CD4-positive, alpha-beta T cell treated with Interleukin-6 for 4 hours (primary cell): ENCODE measurements around the gene ZNF683.
A peak's percentile ranks its signal among the peaks of the same experiment; 100 is the strongest.
"Not testable (repeated sequence)": the region's sequence is repeated elsewhere in the genome, so short reads cannot be mapped to it uniquely, and the experiment has no call there.

Experiments used
- DNase-seq: peaks from one replicate; pipeline ENCODE4 v3.0.0-alpha.2; 2020; ENCODE audit warnings: mixed read lengths

The ZNF683 gene

DNA sequence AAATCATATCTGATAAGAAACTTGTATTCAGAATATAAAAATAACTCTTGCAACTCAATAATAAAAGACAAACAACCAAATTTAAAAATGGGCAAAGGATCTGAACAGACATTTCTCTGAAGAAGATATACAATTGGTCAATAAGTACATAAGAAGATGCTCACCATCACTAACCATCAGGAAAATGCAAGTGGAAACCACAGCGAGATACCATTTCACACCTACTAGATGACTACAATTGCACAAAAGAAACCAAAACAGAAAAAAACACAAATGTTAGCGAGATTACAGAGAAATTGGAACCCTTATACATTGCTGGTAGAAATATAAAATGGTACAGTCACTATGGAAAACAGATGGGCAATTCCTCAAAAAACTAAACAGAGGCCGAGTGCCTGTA lies 11.5 kb upstream of the ZNF683 start:
- no peak for DNase-seq

DNA sequence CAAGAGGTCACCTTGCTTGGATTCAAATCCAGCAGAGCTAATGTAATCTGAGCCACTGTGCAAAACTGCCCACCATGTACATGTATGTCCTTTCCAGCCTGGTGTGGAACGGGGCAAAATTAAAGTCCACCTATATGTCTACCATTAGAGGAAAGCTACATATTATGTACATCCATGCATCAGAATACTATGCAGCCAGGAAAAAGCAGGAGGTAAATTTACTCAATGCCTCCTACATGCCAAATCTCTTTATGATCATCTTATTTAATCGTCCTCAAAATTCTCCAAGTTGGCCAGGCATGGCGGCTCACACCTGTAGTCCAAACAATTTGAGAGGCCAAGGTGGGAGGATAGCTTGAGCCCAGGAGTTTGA lies 6.3 kb upstream of the ZNF683 start:
- DNase-seq, result no peak

DNA sequence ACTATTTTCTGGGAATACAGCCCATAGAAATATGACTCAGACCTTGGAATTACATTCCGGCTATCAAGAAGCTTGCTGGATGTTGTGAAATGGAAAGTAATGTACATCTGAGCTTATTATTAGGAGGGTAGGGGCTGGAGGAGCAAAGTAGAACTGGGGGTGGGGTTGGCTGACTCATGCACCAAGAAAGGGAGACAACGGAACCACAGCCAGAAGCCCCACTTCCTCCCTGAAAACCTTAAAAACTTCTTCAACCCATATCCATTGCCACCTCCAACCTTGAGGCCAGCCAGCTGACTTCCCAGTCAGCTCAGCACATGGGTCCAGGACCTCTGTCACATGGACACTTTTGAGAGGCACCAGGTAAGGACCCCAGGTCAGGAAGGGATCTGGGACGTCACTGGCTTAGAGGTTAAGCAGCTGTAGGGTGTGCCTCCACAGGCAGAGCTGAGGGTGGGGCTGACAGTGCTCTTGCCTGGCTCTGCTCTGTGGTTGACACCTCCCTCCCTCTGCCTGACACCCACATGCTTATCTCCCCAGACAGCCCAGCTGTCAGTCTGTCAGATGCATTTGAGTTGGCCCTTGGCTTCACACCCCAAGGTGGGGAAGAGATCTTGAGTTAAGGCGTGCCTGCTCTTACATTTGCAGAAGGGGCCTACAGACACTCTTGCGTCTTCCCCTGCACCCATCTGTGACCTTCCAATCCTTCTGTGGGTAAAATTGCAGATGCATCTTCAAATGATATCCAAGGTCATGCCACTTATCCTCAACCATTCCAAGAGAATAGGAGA lies 5.7 kb upstream of the ZNF683 start:
- peak; percentile 85 for DNase-seq

DNA sequence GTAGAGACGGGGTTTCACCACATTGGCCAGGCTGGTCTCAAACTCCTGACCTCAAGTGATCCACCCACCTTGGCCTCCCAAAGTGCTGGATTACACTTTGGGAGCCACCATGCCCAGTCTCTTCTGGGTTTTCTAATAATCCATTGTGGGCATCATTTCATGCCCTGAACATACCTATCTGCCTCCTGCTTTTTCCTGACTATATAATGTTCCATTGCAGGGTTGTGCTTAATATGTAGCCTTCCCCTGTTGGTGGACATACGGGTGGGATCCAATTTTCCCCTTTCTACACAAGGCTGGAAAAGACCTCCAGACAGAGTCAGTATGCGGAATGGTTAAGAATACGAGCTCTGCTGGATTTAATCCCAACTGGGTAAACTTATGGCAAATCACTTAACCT lies 3.5 kb upstream of the ZNF683 start:
- no peak for DNase-seq

DNA sequence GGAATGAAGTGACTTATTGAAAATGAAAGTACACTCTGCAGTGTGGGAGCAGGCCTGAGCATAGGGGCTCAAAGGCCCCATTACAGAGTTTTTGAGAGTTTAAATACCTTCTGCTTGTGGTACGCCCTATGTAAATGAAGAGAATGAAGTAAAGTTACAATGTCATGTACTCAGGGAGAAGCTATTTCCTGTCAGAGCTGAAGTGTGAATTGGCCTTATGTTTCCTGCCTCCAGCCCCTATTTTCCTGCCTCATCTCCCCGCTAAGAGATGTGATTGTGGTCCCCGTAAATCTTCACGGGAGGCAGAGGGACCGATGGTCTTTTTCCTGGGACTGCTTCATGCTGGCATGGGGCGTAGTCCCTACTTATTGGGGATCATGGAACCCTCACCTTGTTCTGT lies 2.5 kb upstream of the ZNF683 start:
- no peak for DNase-seq

DNA sequence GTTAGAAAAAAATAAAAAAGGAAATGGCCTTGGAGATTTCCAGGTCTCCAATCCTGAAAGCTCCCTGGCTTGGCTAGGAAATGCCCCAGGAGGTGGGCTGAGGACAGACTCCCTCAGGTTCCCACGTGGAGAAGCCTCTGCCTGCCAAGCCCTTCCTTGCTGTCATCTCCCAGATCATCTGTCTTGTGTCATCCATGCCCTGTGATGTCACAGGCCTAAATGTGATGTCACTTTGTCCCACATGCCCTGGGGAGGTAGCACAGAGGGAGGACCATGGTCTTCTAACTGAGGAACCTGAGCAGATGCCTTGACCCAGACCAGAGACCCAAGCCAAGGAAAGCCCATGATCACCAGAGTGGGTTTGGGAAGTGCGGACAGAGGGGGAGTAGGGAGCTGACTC lies 1.8 kb upstream of the ZNF683 start:
- DNase-seq, result not testable (repeated sequence)

DNA sequence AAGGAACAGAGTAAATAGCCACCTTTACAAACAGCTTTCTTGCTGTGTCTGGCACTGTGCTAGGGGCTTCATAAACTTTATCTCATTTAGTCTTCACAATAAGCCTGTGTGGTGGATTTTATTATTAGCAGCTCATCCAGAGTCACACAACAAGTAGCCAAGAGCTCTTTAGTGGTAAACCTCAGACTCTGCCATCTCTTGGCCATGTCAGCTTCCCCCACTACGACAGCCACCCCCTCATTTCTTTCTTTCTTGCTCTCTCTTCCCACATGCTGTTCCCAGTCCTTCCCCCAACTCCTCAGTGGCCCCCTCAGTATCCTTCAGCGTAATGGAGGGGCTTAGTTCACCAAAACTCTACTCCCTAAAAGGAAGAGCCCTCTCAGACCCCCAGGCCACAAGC lies 1.2 kb upstream of the ZNF683 start:
- DNase-seq, result no peak

DNA sequence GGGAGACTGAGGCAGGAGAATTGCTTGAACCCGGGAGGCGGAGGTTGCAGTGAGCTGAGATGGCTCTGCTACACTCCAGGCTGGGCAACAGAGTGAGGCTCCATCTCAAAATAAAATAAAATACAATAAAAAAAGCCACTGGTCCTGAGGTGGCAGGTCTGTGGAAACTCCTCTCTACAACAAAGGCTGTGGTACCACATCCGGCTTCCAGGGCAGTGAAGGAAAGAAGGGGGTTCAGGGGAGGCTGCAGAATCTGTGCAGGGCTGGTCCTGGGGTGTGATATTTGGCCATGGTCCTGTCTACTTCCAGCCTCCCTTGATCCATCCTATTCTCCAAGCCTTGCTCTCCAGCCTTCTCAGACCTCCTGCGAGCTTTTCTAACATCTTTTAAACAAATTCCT lies 731 bp upstream of the ZNF683 start:
- DNase-seq, result peak; percentile 64

DNA sequence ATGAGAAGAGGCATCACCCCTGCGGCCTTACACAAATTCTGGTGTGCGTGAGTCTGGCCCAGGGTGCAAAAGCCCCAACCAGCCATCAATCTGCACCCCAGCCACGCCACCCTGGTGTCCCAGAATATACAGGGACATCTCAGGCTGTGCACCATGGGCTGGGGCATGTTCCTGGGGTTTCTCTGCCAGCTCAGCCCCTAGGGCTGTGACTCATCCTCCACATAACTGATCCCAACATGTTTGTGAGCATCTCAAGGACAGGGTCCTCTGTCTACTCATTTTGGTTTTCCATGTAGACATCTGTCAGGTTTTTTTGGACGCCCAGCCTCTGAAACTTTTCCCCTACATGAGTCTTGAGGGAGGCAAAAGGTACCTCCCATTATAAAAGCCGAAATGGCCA lies 511 bp downstream of the ZNF683 start:
- peak; percentile 35 for DNase-seq

DNA sequence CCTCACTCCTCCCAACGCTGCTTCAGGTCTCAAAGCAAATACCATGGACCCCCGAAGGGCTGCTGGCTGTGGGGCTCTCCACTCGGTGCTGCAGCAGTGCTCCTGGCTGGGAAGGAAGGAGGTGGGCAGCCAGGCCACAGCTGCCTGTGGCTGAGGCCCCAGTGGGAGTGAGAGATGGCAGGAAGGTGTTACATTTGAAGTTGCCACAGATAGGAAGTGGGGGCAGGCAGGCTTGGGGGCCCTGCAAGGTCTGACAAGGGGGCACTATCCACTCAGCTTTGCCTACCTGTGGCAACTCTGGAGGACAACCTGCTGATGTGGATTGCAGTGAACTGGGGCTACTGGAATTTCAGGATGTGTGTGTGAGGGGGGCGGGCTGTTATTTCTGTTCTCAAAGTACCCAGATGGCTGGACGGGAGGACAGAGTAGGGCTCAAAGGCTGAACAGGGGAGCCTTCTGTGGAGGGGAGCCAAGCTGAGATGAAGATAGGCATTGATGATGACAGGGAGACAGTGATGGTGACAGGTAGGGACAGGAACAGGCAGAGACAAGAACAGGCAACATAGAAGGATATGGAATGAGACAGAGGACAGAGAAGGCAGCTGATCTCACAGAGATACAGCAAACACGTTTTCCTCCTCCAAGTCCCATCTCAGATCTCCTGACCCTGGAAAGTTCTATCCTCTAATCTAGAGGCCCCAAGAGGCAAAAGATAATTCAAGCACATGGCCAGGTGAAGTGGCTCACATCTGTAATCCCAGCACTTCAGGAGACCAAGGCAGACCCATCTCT lies 1.8 kb downstream of the ZNF683 start:
- DNase-seq, result peak; percentile 21

DNA sequence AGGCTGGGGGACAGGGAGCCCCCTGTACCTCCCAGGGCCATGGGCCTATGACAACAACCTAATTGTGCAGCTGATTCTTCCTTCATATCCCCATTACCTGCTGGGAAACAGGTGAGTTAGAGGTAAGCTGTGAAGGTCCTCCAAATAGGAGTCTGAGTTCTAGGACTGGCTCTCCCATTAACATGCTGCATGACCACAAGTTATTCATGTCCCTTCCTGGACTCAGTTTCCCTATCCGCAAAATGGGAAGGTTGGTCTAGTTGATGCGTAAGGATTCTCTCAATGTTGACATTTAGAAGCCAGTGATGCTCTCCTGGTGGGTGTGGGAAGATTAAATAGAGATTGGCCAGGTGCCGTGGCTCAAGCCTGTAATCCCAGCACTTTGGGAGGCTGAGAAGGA lies 4.1 kb downstream of the ZNF683 start:
- DNase-seq, result no peak

DNA sequence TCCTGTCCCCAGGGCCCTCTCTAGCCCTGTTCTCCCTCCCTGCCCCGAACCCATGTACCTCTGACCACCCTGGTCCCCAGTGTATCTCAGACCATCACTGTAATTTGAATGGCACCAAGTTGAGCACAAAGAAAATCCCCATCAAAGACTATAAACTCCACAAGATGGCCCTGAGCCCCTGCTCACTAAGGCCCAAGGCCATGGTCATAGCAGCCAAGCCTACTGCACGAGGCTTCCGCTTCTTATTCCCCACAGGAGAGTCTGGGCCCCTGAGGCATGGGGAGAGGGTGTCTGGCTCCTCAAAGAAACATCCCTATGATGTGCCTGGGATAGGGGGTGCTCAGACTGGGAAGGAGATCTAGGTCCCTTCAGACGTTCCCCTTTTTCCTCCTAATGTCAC lies 4.5 kb downstream of the ZNF683 start:
- DNase-seq, result no peak

DNA sequence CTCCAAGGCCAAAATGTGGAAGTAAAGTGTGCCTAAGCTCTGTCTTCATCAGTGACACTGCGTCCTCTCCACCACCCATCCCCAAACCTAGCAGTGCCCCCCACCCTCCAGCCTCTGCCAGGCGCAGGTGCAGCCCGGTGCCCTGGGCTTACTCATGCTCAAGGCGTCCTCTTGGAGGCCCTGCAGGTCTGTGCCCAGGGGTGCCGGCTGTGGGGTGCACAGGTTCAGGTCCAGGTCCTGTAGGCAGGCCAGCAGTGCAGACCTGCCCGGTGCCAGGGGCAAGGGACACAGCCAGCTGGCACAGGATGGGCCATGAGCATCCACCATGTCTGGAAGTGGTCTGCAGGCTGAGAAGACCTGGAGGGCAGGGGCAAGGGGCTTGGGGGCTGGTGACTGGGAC lies 5.1 kb downstream of the ZNF683 start:
- DNase-seq, result no peak

DNA sequence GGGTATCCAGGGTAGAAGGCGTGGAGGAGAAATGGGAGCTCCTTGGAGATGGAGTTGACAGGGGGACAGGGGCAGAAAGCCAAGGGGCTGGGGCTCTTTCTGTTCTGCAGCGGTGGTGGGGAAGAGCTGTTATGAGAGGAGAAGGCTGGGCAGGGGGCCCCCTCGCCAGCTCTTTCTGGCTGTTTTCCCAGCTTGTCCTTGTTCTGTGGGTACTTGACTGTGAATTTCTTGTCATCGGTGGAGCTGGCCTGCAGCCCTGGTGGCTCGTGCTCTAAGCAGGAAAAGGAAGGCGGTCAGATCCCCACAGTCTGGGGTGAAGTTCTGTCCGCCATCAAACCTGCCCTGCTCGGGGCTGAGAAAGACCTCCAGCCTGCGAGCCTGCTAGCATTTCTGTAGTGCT lies 7.6 kb downstream of the ZNF683 start:
- no peak for DNase-seq

DNA sequence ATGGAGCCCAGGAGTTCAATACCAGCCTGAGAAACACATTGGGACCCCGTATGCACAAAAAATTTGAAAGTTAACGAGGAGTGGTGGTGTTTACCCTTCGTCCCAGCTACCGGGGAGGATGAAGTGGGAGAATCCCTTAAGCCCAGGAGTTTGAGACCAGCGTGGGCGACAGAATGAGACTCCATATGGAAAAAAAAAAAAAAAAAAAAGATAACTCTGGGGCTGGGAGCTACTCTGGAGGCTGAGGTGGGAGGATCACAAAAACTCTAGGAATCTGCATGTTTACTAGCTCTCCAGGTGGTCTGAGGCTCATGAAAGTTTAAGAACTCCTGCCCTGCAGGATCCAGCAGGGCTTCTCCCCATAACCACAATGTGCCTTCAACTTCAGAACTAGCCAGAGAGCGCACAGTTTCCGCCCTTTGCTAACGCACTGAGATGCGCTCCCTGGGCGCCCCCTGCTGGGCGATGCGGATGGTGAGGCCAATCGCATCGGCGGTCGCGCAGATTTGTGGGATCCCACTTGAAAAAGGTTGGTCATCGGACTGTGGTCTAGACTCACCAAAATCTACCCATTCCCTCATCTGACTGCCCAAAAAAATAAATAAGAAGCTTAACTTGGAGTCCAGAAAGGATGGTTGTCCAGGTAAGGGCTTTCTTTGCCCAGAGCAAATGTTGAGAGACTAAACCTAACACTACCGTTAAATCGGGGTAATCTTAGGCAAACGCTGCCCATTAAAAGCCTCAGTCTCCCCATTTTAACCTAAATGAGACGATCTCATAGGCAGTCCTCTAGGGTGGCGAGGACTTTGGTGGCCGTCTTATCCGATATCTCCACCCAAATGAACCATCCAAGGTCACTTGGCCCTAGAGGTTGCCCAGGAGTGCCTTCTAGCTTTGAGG lies 8.8 kb downstream of the ZNF683 start:
- peak; percentile 94 for DNase-seq

DNA sequence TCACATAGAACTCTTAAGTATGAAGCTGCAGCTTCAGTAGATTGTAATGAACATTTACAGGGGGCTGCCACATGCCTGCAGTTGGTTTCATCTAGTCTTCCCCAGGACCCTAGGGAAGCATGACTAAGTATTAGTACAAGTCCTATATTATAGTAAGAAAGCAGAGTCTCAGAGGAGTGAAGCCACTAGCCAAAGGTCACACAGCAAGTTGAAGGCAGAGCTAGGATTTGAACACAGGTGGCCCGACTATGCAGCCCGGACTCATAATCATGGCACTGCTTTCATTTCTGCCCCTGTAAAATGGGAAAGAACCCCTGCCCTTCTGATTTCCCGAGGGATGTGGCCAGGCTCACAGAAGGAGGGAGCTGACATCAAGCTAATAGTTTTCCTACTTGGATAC lies 10.2 kb downstream of the ZNF683 start:
- no peak for DNase-seq

DNA sequence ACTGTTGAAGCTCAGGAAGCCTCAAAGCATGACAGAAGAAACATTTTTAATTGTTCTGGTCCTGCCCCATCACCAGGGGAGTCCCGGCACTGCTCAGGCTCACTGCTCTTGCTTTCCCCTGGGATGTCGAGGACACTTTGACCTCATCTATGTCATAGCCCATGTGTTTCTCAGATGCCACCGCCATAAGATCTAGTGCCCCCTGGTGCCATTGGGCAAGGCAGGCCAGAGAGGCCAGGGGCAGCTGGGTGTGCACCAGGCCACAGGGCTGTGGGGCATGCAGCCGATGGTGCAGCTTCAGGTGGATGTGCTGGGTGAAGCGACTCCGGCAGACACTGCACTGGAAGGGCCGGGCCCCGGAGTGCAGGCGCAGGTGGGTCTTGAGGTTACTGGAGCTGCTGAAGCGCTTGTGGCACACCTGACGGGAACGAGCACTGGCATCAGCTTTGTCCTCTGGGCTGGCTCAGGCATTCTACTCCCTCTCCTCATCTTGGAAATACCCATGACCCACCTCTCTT lies 10.9 kb downstream of the ZNF683 start:
- no peak for DNase-seq

DNA sequence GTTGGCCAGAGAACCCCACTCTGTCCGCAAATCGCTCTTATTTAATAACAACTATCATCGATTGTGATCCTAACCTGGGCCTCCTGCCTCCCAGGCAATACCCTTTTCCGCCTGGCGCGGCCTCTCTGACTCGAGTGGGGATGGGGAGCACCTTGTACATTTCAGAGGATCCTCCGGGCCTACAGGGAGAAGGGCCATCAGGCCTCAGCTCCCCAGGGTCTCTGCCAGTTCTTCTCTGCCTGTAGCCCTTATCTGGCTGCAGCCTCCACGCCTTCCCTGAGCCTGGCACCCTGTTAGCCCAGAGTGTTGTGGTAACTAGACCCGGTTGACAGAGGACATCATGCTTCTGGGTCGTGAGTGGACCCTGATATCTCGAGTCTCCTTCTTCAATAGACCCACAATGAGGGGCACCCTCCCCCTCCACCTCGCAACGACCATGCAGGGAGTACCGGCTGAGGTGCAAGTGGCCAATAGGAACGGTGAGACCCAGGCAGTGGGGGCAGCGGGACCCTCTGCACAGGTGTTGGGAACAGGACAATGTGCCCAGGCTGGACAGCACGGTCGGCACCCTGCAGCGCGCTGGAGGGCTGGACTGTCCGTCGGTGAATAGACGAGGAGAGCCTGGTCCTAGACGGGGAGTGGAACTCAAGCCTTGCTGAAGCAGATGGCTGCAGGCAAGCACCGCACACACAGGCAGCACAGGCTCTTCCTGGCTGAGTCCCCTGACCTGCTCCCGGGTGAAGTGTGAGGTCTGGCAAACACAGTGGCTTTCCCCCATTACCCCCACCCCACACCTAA lies 11.5 kb downstream of the ZNF683 start:
- no peak for DNase-seq

DNA sequence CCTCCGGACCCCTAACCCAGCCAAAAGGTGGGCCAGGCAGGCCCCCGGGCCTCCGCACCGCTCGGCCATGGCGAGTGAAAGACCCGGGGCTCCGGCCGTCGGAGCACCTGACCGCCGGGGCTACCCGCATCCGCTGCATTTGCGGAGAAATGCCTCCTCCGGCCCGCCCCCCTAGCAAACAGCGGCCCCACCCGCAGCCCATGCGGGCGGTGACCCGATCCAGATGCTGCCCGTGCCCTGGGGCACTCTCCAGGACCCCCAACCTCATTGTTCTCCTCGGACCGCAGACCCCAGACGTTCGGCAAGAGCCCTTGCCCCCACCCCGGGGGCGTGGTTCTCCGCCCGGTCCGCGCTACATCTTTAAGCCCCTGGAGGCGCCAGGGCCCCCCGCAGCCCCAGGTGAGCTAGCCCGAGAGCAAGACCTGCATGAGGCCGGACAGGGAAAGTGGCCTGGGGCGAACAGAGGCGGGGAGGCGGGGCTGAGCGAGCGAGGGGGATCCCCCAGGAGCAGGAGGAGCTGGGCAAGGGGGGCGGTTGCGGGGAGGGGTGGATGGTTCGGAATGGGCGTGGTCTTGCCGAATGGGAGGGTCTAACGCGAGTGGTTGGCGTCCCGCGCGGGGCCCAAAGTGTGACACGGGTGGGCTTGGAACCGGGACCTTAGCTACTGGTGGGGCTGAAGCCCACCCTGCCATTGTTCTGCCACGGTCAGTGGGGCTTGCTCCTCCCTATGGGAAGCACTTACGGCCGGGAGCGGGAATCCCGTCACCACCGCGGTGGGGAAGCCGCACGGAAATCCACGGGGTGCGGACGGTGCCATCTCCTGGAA lies 12.4 kb downstream of the ZNF683 start:
- peak; percentile 58 for DNase-seq

DNA sequence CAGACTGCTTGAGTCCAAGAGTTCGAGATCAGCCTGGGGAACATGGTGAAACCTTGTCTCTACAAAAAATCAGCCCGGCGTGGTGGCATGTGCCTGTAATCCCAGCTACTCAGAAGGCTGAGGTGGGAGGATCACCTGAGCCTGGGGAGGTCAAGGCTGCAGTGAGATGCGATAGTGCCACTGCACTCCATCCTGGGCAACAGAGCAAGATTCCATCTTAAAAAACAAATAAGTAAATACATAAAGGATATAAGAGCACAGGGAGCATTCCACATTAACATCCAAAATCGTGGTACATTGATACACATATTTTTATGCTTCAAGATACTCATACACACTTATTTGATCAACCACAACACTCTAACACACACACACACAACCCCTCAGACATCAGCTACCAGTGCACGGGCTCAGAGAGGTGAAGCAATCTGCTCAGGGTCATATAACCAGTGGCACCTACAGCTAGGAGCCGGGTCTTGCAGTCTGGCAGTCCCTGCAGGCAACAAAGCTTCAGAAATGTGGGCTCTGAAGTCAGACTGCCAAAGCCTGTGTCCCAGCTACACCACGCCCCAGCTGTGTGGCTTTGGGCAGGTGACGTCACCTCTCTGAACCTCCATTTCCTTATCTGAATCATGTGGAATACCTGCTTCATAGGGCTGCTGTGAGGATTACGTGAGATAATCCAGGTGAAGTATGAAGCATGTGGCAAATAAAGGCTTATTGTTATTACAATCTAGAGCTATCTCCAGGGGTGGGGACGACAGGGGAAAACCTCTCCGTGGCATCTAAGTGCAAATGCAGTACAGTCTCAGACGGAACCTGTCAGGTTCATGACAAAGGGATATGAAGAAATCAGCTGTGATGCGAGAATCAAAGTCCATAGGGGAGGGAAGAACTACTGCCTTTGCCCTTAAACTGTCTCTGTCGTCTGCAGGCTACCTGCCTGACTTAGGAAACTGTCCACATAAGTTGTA lies 13.9 kb downstream of the ZNF683 start:
- peak; percentile 84 for DNase-seq
